Measurements from ENCODE around the gene TECR. TPM values are rescaled to one million over a fixed set of nuclear protein-coding genes. Genes with fewer than 3 reads are reported as not detected.

The TECR gene
- total and polyA plus RNA-seq, 2 donors (not counting 3 experiments of a cell fraction or from before 2014, with no cell fraction given) = 109 to 193 TPM

DNA sequence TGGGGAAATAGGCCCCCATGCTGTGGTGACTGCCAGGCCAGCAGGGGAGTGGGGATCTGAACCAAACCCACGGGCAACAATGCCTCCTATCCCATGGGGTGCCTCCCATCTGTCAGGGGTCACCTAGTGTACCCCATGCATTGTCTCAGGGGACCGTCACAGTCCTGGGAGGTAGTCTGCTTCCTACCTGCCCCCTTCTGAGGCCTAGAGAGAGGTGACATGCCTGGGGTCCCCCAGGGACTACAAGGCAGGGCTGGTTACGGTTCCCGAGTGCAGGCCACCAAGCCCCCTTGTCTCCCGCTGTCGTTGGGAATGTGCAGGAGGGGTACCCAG is 31.3 kb downstream of the TECR start:
- Histone ChIP-seq H3K9me3 (replicated peaks; ENCODE audit: control insufficient read depth, insufficient read depth, low read length) (no peaks in the 10 kb centered on the region), H3K9me1 (replicated peaks; ENCODE audit: control insufficient read depth, extremely low read depth, insufficient read depth, low read length) (no peaks in the 10 kb centered on the region), H3K4me3 (replicated peaks in 1 of 3; ENCODE audit: insufficient read depth in 1 of 3, low read depth in 1 of 3, low read length in 3 of 3) (no peak overlapping the region), H3K36me3 (ENCODE audit: control insufficient read depth in 2 of 2, extremely low read depth in 1 of 2, insufficient read depth in 2 of 2, low read length in 2 of 2) (peaks cover 0 to 7% of the 10 kb centered on the region in 2 experiments), H2AFZ (ENCODE audit: low read depth, low read length) (no peak overlapping the region), H3K9ac (replicated peaks; ENCODE audit: extremely low read depth, insufficient read depth, low read length) (no peak overlapping the region), H4K20me1 (replicated peaks; ENCODE audit: control insufficient read depth, extremely low read depth, insufficient read depth, low read length) (no peaks in the 10 kb centered on the region), H3K4me1 (ENCODE audit: control insufficient read depth, extremely low read depth, insufficient read depth, low read length) (peaks cover 6% of the 10 kb centered on the region), H3K27me3 (ENCODE audit: control insufficient read depth in 2 of 2, insufficient read depth in 2 of 2, low read length in 2 of 2) (no peaks in the 10 kb centered on the region), H3K79me2 (ENCODE audit: control insufficient read depth, insufficient read depth, low read length) (peaks cover 2% of the 10 kb centered on the region), H3K4me2 (ENCODE audit: insufficient read depth, low read length) (no peak overlapping the region), H3K27ac (ENCODE audit: insufficient read depth, low read depth, low read length) (peak overlapping the region; percentile 0)
- ChIA-PET CTCF (no interaction called here), POLR2A (no interaction called here)
- FAIRE-seq (no peak), DNase-seq (ENCODE audit: low read depth, low spot score) (no peak)
- no TSS peak for BruUV-seq (replicated peaks)
- TF ChIP-seq FOS (IDR thresholded peaks at IDR 0.05; ENCODE audit: borderline replicate concordance, insufficient read depth, low read length) (no peak), MYC (IDR thresholded peaks at IDR 0.05; ENCODE audit: low read depth, low read length) (no peak), GATA2 (IDR thresholded peaks at IDR 0.05; ENCODE audit: insufficient read depth, insufficient read length, low read depth, low read length) (no peak), EZH2 (IDR thresholded peaks at IDR 0.05; ENCODE audit: borderline replicate concordance, low read depth, low read length, severe bottlenecking) (no peak), MAX (IDR thresholded peaks at IDR 0.05; ENCODE audit: insufficient read depth, insufficient read length) (no peak), CTCF (IDR thresholded peaks at IDR 0.05; ENCODE audit: extremely low read depth in 1 of 2, insufficient read depth in 1 of 2, low read depth in 1 of 2, low read length in 2 of 2) (no peak), POLR2A (IDR thresholded peaks at IDR 0.05; ENCODE audit: low read depth, low read length) (no peak), JUN (IDR thresholded peaks at IDR 0.05; ENCODE audit: borderline replicate concordance, insufficient read depth, insufficient read length, low read depth) (no peak), POLR2AphosphoS5 (IDR thresholded peaks at IDR 0.05; ENCODE audit: insufficient read depth, low read depth, low read length) (no peak)
- dilution Hi-C loops (cut with MboI; ENCODE audit: extremely low pct_ligation_motif_present, low sequenced_read_pairs) (no loop called here), intact Hi-C loops (cut with micrococcal nuclease) (no loop called here)
